HCT116 (cell line): ENCODE data around the gene CD1E.

Experiments used
- CTCF ChIP-seq, 3 experiments: fragments of 200-600 bp in 1 of 3; sonication (generic) in 1 of 3; IDR thresholded peaks in 2 of 3; conservative IDR thresholded peaks in 1 of 3; 2 replicates each; pipeline ENCODE4 v1.5.1; 2012 to 2017; ENCODE audit warnings: low read depth in 2 of 3, low read length in 2 of 3, antibody characterized with exemption in 1 of 3, borderline replicate concordance in 1 of 3, control low read depth in 1 of 3, mild to moderate bottlenecking in 1 of 3, mixed read lengths in 1 of 3, mixed run types in 1 of 3, moderate library complexity in 1 of 3; ENCODE audit not compliant: insufficient read depth in 1 of 3
- EZH2 ChIP-seq: fragments of 200-600 bp; sonication (generic); IDR thresholded peaks from 2 replicates; pipeline ENCODE4 v1.6.1; 2017; ENCODE audit warnings: antibody characterized with exemption, mixed run types
- MAX ChIP-seq: IDR thresholded peaks from 2 replicates; pipeline ENCODE4 v1.6.1; 2012
- POLR2A ChIP-seq: IDR thresholded peaks from 2 replicates; pipeline ENCODE4 v1.7.0; 2011; ENCODE audit warnings: borderline replicate concordance; ENCODE audit not compliant: insufficient read depth, insufficient read length; ENCODE audit errors: extremely low read depth
- RAD21 ChIP-seq: IDR thresholded peaks from 2 replicates; pipeline ENCODE4 v1.6.1; 2012; ENCODE audit warnings: low read depth, mild to moderate bottlenecking
- SIN3A ChIP-seq: IDR thresholded peaks from 2 replicates; pipeline ENCODE4 v1.6.1; 2012; ENCODE audit warnings: low read depth
- SRF ChIP-seq: IDR thresholded peaks from 2 replicates; pipeline ENCODE4 v1.6.1; 2012; ENCODE audit warnings: low read depth
- YY1 ChIP-seq: IDR thresholded peaks from 2 replicates; pipeline ENCODE4 v1.6.1; 2011; ENCODE audit warnings: low read length, low read depth, moderate library complexity, mild to moderate bottlenecking; ENCODE audit not compliant: insufficient replicate concordance; ENCODE audit errors: extremely low read depth

- no peak for TF ChIP-seq POLR2A
- TF ChIP-seq CTCF (IDR thresholded peaks at IDR 0.05 in 2 of 3, conservative IDR thresholded peaks at IDR 0.05 in 1 of 3; ENCODE audit: borderline replicate concordance in 1 of 3, insufficient read depth in 1 of 3, low read depth in 2 of 3, low read length in 2 of 3) = no peak
- no peak for TF ChIP-seq YY1
- TF ChIP-seq EZH2 = no peak
- TF ChIP-seq SRF = no peak
- no peak for TF ChIP-seq SIN3A
- no peak for TF ChIP-seq RAD21
- TF ChIP-seq MAX = no peak
Observed at GRCh38 chr1:158362482-158362881, 8.8 kb downstream of the CD1E start.
